Measurements from ENCODE around the gene STRBP. TPM values are rescaled to one million over a fixed set of nuclear protein-coding genes. Genes with fewer than 3 reads are reported as not detected.

STRBP gene
- total and polyA plus RNA-seq, 9 of the 15 experiments (the other 6 are each of a cell fraction or from before 2014, with no cell fraction given) = 27.7 to 84.0 (median 70.2) TPM

DNA sequence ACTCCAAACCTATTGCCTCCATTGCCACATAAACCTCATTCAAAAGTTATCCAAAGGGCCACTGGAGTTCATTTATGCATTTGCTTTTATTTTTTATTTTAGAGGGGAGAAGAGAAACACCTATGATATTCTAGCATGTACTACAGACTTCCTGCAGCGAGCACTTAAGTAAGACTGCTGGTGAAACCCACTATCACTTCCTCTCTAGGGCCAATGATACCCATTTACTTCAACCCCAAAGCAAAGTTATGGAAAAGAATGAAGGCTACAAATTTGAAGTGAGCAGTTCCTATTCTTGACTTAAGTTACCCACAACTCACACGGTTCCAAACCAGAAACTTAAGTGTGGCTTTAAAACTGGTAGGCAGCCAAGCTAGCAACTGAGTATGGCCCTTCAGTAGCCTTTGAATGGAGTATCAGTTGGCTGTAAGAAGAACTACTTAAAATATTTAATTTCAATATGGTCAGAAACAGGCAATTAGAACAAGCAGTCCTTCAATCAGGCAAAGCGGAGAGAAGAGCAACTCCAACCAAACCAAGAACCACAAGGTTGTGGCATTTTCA is 140.8 kb downstream of the STRBP start (continued):
- no peak for TF ChIP-seq CHD2 (IDR thresholded peaks at IDR 0.05; ENCODE audit: low read depth, low read length)
- TF ChIP-seq, protein P1, sequence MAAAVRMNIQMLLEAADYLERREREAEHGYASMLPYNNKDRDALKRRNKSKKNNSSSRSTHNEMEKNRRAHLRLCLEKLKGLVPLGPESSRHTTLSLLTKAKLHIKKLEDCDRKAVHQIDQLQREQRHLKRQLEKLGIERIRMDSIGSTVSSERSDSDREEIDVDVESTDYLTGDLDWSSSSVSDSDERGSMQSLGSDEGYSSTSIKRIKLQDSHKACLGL (CRISPR knock-in tag; IDR thresholded peaks at IDR 0.05; ENCODE audit: borderline replicate concordance, poor library complexity, severe bottlenecking) = no peak
- TF ChIP-seq ZNF695 (CRISPR knock-in tag; IDR thresholded peaks at IDR 0.05) = no peak
- TF ChIP-seq, protein P2, sequence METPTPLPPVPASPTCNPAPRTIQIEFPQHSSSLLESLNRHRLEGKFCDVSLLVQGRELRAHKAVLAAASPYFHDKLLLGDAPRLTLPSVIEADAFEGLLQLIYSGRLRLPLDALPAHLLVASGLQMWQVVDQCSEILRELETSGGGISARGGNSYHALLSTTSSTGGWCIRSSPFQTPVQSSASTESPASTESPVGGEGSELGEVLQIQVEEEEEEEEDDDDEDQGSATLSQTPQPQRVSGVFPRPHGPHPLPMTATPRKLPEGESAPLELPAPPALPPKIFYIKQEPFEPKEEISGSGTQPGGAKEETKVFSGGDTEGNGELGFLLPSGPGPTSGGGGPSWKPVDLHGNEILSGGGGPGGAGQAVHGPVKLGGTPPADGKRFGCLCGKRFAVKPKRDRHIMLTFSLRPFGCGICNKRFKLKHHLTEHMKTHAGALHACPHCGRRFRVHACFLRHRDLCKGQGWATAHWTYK (CRISPR knock-in tag; IDR thresholded peaks at IDR 0.05) = no peak
- no peak for TF ChIP-seq POLR2AphosphoS5 (IDR thresholded peaks at IDR 0.05; ENCODE audit: control insufficient read depth, insufficient read depth, low read depth, low read length)
- no peak for TF ChIP-seq KLF10 (CRISPR knock-in tag; IDR thresholded peaks at IDR 0.05)
- TF ChIP-seq SMARCA4 (IDR thresholded peaks at IDR 0.05) = no peak
- TF ChIP-seq NUFIP1 (IDR thresholded peaks at IDR 0.05; ENCODE audit: partially characterized antibody) = no peak
- TF ChIP-seq SIX5 (IDR thresholded peaks at IDR 0.05; ENCODE audit: borderline replicate concordance in 1 of 2, insufficient read depth in 1 of 2, low read depth in 1 of 2, low read length in 2 of 2) = no peak
- TF ChIP-seq U2AF1 (optimal IDR thresholded peaks at IDR 0.05; ENCODE audit: low read depth, low read length) = no peak
- TF ChIP-seq, protein P3, sequence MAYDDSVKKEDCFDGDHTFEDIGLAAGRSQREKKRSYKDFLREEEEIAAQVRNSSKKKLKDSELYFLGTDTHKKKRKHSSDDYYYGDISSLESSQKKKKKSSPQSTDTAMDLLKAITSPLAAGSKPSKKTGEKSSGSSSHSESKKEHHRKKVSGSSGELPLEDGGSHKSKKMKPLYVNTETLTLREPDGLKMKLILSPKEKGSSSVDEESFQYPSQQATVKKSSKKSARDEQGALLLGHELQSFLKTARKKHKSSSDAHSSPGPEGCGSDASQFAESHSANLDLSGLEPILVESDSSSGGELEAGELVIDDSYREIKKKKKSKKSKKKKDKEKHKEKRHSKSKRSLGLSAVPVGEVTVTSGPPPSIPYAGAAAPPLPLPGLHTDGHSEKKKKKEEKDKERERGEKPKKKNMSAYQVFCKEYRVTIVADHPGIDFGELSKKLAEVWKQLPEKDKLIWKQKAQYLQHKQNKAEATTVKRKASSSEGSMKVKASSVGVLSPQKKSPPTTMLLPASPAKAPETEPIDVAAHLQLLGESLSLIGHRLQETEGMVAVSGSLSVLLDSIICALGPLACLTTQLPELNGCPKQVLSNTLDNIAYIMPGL (CRISPR knock-in tag; IDR thresholded peaks at IDR 0.05) = no peak
- TF ChIP-seq SPI1 (IDR thresholded peaks at IDR 0.05; ENCODE audit: borderline replicate concordance, low read depth, low read length) = no peak

Measured in K562 (cell line).